Fibroblast of the aortic adventitia (primary cell): ENCODE measurements around the gene MAP3K14. TPM values are rescaled to one million over a fixed set of nuclear protein-coding genes. Genes with fewer than 3 reads are reported as not detected.
"Not testable (repeated sequence)": the region's sequence is repeated elsewhere in the genome, so short reads cannot be mapped to it uniquely, and the experiment has no call there.

Experiments
- DNase-seq: peaks from one replicate; pipeline ENCODE4 v3.0.0-alpha.2; 2010; ENCODE audit warnings: low read depth
- H3K4me3 ChIP-seq: 2 replicates; pipeline ENCODE4 v1.5.1; 2011; ENCODE audit warnings: low read depth, mild to moderate bottlenecking, control low read depth, low read length, moderate library complexity
- total RNA-seq: library from RNA; depleted of rRNA; stranded (reverse); fragments of >200 nt; gene quantifications from 2 replicates; pipeline ENCODE4 v1.2.3, GENCODE V29; 2012; ENCODE audit warnings: low replicate concordance
- TF ChIP-seq, protein P1 (sequence below): IDR thresholded peaks from 2 replicates; pipeline ENCODE4 v1.5.1; 2011; ENCODE audit warnings: mild to moderate bottlenecking, low read length, control low read depth, inconsistent platforms; ENCODE audit not compliant: insufficient read depth

Gene MAP3K14
- total RNA-seq, 1 donor, result 3.3 TPM

DNA sequence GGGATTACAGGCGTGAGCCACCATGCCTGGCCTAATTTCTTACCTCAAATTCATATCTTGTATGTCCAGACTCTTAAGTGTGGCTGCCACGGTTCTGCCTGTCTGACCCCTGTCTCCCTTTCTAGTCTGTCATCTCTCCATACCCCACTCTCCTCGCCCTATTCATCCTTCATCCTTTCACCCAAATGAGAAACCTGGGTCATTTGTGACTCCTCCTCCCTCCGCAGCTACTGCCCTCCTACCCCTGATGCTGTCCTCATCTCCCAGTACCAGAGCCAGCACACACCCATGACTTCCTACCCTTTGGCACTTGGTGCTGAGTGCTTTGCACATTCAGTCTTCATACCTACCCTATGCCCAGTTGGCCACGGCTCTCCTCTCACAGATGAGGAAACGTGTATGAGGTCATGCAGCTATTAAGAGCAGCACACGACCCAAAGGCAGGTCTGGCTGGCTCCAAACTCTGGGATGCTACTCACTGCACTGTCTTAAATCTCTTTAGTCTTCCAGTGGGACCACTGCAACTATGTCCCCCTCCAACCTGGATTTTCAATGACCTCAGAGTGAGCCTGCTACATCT lies 56.5 kb downstream of the MAP3K14 start:
- DNase-seq, result no peak
- H3K4me3 ChIP-seq, result no peak overlapping the region
- TF ChIP-seq, protein P1, sequence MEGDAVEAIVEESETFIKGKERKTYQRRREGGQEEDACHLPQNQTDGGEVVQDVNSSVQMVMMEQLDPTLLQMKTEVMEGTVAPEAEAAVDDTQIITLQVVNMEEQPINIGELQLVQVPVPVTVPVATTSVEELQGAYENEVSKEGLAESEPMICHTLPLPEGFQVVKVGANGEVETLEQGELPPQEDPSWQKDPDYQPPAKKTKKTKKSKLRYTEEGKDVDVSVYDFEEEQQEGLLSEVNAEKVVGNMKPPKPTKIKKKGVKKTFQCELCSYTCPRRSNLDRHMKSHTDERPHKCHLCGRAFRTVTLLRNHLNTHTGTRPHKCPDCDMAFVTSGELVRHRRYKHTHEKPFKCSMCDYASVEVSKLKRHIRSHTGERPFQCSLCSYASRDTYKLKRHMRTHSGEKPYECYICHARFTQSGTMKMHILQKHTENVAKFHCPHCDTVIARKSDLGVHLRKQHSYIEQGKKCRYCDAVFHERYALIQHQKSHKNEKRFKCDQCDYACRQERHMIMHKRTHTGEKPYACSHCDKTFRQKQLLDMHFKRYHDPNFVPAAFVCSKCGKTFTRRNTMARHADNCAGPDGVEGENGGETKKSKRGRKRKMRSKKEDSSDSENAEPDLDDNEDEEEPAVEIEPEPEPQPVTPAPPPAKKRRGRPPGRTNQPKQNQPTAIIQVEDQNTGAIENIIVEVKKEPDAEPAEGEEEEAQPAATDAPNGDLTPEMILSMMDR, result no peak

DNA sequence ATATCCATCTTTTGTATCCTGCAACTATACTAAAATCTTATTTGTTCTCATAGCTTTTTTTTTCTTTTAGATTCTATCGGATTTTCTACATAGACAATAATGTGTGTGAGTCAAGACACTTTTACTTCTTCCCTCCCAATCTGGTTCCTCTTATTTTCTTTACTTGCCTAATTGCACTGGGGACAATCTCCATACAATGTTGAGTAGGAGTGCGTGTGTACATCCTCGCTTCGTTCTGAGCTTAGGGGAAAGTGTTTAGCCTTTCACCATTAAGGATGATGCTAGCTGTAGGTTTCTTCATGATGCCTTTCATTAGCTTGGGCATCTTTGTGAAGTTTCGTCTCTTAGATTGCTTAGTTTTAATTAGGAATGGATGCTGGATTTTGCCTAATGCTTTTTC lies 57.8 kb downstream of the MAP3K14 start:
- no peak for DNase-seq
- H3K4me3 ChIP-seq, result no peak overlapping the region
- TF ChIP-seq, protein P1, result no peak

DNA sequence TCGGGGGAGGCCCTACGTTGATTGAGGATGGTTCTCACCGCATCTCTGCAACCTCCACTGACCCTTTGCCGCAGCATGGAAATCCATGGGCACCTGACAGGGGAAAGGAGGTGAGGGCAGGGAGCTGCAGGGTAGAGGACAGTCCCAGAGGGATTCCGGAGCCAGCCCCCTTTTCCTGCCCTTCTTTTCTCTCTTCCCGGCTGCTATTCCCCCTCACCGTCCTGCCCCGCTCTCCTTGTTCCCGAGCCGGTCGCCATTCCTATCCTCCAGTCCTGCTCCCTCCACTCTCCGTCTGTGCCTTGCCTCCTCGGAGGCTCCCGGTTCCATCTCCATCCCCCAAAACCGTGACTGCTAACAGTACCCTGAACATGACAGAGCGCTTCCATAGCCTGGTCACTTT lies 59.7 kb downstream of the MAP3K14 start:
- DNase-seq, result no peak
- no peak overlapping the region for H3K4me3 ChIP-seq
- TF ChIP-seq, protein P1, result no peak

DNA sequence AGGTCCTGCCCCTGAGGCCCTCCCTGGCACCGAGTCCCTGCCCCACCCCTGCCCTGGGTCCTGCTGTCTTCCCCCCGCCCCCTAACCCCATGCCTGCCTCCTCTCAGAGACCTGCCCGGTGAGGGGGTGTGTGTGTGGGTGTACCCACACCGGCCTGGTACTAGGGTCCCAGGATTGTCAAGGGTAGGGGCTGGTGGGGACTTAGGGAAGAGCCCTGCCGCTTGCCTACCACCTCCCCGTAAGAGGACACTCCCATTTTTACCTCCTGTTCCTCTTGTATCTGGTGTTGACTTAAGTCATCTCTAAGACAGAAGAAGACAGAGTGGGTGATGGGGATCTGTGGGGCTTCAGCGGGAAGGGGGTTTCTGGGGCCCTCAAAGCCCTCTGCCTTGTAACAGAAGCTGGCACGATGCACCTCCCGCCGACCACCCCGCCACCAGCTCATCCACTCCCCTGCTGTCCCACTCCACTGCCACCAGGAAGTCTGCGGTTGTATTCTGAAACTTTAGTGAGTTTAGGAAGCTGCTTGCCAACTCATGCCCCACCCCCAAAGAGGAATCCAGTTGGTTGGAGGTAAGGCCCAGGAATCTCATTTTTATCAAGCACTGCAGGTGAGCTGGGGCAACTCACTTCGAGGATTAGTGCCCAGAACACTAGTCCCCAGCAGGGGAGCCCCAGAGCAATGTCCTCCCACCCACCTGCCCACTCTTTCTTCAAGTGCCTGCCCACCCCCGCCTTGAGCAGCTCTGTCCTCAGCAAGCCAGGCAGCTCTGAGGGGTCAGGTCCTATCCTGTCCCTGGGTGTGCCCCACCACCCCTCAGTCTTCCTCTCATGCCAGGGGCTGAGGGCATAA lies 60.5 kb downstream of the MAP3K14 start:
- DNase-seq, result no peak
- TF ChIP-seq, protein P1, result peak; percentile 9

DNA sequence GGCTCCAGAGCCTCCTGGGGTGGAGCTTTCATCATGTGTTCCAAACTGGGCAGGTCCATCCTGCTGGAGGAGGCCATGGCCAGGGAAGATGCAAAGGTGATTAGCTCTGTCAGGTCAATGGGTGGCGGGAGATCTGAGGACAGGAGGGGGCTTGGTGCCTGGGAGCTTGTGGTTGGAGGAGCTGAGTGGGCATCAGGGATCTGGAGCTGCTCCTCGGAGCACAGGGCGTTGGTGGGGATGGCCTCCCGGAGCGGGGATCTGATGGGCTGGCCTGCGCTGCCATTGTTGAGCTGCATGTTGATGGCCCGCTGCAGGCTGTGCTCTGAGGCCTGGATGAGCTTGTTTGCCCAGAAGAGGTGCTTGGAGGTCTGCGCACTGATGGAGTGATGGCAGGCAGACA lies 61.5 kb downstream of the MAP3K14 start:
- no peak for DNase-seq
- TF ChIP-seq, protein P1, result no peak
- H3K4me3 ChIP-seq, result no peak overlapping the region

More for the DNA sequence above, 60.5 kb downstream of the MAP3K14 start:
- H3K4me3 ChIP-seq, result no peak overlapping the region

DNA sequence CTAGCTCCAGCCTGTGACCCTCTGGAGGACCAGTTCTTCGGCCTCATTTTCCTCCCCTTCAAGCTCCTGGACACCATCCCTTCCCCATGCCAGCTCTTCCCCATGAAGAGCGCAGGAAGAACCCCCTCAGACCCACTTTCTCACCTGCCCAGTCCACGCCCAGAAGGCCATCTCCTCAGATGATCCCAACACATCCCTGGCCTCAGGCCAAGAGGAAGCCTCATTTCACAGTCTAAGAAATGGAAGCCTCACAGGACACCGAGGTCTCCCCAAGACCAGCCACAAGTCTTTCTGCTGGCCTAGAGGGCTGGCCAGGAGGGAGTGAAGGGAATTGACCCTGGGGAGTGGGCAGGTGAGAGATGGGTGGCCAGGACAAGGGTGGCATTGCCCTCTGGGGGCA lies 62.9 kb downstream of the MAP3K14 start:
- DNase-seq, result no peak
- TF ChIP-seq, protein P1, result no peak
- H3K4me3 ChIP-seq, result no peak overlapping the region

DNA sequence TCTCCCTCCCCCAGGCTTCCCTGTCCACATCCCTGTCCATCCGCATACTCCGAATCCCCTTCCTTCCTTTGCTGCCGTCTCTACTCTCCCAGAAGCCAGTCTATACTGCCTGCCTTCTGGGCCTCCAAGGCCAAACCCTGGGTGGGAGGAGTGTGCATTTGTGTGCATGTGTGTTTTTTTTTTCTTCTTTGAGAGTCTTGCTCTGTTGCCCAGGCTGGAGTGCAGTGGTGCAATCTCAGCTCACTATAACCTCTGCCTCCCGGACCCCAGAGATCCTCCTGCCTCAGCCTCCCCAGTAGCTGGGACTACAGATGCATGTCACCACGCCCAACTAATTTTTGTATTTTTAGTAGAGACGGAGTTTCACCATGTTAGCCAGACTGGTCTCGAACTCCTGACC lies 63.6 kb downstream of the MAP3K14 start:
- DNase-seq, H3K4me3 ChIP-seq: not testable (repeated sequence)
